Measurements from ENCODE around the gene ZNF154. TPM values are rescaled to one million over a fixed set of nuclear protein-coding genes. Genes with fewer than 3 reads are reported as not detected.

The ZNF154 gene
- total RNA-seq, 1 experiment from 2014 or later: not detected

DNA sequence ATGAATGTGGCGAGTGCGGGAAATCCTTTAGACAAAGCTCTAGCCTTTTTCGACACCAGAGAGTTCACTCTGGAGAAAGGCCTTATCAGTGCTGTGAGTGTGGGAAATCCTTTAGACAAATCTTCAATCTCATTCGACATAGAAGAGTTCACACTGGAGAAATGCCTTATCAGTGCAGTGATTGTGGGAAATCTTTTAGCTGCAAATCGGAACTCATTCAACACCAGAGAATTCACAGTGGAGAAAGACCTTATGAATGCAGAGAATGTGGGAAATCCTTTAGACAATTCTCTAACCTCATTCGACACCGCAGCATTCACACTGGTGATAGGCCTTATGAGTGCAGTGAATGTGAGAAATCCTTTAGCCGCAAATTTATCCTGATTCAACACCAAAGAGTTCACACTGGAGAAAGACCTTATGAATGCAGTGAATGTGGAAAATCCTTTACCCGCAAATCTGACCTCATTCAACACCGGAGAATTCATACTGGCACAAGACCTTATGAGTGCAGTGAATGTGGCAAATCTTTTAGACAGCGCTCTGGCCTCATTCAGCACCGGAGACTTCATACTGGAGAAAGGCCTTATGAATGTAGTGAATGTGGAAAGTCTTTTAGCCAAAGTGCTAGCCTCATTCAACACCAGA, 21.5 kb downstream of the ZNF154 start:
- DNase-seq (ENCODE audit: low read depth): no peak
- in situ Hi-C loops (cut with HindIII; ENCODE audit: low pct_unique_long_range_greater_than_20kb, low sequenced_read_pairs): no loop called here

DNA sequence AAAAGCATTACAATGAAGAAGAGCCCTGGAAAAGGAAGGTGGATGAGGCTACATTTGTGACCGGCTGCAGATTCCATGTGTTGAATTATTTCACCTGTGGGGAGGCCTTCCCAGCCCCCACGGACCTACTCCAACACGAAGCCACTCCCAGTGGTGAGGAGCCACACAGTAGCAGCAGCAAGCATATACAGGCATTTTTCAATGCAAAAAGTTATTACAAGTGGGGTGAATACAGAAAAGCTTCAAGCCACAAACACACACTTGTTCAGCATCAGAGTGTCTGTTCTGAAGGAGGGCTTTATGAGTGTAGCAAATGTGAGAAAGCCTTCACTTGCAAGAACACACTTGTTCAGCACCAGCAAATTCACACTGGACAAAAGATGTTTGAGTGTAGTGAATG, 22.3 kb downstream of the ZNF154 start:
- in situ Hi-C loops (cut with HindIII; ENCODE audit: low pct_unique_long_range_greater_than_20kb, low sequenced_read_pairs): no loop called here

DNA sequence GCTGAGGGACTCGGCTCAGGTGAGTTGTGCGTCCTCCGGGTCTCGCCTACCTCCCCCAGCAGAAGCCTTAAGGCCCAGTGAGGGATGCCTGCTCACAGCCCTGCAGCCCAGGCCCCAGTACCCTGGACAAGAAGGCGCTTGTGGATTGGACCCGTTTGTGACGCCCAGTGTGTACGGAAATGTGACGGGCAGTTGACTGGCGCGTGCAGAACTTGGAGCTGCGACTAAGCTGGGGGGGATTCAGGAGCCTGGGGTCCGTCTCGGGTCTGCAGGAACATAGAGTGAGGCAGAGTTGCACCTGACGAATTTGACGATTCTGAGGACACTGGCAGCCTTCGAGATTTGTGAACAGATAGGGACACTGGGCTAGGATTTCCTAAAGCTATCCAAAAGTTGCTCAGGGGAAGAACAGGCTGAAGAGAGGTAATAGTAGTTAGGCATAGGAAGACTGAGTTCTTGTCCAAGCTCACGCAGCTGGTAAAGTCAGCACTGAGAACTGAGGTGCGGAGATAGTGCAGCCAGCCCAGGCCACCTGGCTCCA, 26.7 kb downstream of the ZNF154 start:
- no peak for DNase-seq (ENCODE audit: low read depth)
- in situ Hi-C loops (cut with HindIII; ENCODE audit: low pct_unique_long_range_greater_than_20kb, low sequenced_read_pairs): no loop called here

More for the DNA sequence above, 22.3 kb downstream of the ZNF154 start:
- no peak for DNase-seq (ENCODE audit: low read depth)

DNA sequence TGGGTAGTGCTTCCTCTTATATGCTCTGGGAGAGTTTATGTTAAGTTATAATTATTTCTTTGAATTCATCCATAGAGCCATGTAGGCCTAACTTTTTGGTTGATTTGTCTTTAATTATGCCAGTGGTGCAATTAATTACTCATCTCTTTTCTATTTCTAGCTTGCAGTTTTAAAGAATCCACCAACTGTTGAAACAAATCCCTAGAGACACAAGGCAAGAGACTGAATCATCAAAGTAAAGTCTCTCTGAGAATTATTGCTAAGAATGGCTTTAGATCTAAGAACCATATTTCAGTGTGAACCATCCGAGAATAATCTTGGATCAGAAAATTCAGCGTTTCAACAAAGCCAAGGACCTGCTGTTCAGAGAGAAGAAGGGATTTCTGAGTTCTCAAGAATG, 33.1 kb downstream of the ZNF154 start:
- DNase-seq (ENCODE audit: low read depth): no peak
- in situ Hi-C loops (cut with HindIII; ENCODE audit: low pct_unique_long_range_greater_than_20kb, low sequenced_read_pairs): no loop called here

DNA sequence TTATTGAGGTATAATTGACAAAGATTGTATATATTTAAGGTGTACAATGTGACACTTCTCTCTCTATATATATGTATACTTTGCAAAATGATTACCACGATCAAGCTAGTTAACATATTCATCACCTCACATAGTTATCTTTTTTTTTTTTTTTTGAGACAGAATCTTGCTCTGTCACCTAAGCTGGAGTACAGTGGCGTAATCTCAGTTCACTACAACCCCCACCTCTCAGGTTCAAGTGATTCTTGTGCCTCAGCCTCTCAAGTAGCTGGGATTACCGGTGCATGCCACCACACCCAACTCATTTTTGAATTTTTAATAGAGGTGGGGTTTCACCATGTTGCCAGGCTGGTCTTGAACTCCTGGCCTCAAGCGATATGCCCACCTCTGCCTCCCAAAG, 36.5 kb downstream of the ZNF154 start:
- in situ Hi-C loops (cut with HindIII; ENCODE audit: low pct_unique_long_range_greater_than_20kb, low sequenced_read_pairs): no loop called here
- DNase-seq (ENCODE audit: low read depth): no peak

DNA sequence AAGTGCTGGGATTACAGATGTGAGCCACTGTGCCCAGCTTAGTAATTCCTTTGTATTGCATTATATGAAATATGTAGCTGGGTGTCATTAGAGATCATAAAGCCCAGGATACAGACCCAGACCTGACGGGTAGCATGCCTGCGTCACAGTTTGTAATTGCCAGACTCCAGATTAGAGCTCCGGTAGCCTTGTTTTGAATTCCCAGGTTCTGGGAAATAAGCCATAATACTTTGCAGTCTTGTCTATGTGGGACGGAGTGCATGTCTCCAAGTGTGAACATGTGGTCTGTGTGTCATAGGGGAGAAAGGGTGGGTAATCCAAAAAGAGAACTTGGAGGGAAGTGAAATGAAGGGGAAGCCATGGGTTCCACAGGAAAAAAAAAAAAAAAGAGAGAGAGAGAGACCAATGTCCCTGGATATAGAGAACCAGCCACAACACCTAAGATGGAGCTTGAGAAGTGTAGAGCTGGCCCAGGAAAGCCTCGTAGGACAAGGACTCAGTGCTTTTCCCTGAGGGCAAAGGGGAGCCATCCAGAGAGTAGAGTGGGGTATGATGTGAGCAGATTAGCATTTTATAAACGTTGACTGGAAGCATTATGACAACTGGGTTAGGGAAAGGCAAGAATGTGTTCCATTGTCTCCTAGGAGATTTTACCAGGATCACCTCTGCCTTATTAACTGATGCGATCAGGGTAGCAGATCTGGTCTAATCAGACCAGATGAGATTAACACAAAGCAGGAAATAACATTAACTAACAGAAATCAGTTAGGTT, 37.7 kb downstream of the ZNF154 start:
- in situ Hi-C loops (cut with HindIII; ENCODE audit: low pct_unique_long_range_greater_than_20kb, low sequenced_read_pairs): no loop called here
- no peak for DNase-seq (ENCODE audit: low read depth)

DNA sequence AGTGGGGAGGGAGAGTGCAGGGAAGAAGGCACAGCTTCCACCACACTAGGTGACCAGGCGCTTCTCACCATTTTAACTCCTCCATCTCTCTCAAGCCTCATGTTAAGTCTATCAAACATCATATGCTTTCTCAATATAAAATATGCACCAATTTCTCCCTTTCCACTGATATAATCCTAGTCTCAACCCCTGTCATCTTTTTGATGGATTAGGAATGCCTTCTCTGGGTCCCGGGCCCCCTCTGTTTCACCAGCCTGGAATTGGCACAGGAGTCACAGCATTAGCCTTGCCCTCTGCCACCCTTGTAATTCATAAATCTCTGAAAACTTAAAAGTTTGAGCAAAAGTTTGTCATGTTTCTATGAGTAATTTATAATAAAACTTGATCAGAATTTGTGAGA, 40.4 kb downstream of the ZNF154 start, which contains the start of gene ZSCAN4:
Gene ZSCAN4 (plus strand): TSS at position 301 of the 400 bp plus-strand sequence. CDS start 7,211 bp downstream, outside the sequence.
- in situ Hi-C loops (cut with HindIII; ENCODE audit: low pct_unique_long_range_greater_than_20kb, low sequenced_read_pairs): no loop called here

DNA sequence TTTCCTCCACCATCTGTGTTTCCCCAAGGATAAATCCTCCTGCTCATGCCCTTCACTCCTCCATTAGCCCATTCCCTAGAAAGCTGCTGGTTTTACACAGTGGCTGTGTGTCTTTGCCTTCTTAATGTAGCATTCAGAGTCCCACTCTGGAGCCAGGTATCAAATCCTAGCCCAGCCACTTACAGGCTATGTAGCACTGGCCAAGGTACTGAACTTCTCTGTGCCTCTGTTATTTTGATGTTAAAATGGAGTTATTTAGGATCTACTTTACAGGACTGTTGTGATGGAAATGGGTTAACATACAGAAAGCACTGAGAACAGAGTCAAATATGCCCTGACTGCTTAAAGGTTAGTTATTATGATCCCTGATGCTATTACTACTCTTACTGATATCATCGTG, 41.8 kb downstream of the ZNF154 start:
- DNase-seq (ENCODE audit: low read depth): no peak
- in situ Hi-C loops (cut with HindIII; ENCODE audit: low pct_unique_long_range_greater_than_20kb, low sequenced_read_pairs): no loop called here

More for the DNA sequence above, 40.4 kb downstream of the ZNF154 start, which contains the start of gene ZSCAN4:
- no peak for DNase-seq (ENCODE audit: low read depth)

DNA sequence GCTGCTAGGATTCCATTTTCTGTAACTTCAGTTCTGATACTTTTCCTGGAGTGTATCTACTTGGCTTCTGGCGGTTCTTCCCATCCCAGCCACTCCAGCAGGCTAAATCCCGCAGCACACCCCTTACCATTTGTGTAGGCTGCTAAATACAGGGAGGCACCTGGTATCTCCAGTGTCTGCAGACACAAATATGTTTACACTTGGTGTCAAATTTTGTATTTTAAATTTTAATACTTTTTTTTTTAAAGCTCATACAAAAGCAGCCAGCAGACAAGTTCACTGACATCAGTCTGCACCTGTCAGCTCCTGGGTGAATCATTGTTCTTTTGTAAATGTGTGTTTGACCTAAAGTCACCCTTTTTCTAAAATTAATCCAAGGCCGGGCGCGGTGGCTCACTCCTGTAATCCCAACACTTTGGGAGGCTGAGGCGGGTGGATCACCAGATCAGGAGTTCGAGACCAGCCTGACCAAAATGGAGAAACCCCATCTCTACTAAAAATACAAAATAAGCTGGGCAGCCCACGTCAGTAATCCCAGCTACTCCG, 43.7 kb downstream of the ZNF154 start:
- no peak for DNase-seq (ENCODE audit: low read depth)
- in situ Hi-C loops (cut with HindIII; ENCODE audit: low pct_unique_long_range_greater_than_20kb, low sequenced_read_pairs): no loop called here

DNA sequence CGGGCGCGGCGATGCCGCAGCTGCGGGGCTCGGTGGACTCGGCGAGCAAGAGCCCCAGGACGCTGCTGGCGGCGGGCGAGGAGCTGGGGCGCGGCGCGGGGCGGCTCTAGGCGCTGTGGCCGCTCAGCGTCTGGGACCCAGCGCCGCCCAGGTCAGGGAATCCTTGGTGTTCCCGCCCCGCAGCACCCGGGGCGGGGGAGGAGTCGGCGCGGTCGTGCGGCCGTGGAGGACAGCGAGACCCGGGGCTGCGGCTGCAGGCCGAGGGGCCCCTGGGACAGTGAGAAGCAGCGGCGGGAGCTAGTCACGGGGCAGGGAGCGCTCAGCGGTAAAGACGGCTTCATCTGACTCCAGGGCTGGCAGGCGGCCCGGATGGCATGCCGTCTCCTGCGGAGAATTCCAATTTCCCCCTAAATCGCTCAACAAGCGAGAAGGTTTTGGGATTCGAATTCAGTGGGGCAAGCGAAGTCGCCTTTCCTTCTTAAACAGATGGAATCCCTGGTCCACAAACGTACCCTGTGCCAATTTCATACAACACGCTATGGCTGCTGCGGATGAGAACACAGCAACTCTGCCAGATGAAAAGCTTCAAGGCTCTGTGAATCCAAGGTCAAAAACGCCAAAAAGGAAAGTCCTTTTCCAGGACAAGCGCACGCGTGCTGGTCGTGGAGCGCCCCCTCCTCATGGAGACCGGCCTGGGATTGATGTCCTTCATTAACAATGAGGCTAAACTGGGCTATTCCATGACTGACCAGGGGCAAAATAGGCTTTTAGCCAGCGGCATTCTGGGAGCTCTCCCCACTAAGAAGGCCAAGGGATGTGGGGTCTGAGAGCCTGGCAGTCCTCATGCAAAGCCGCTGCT, 44.5 kb downstream of the ZNF154 start:
- in situ Hi-C loops (cut with HindIII; ENCODE audit: low pct_unique_long_range_greater_than_20kb, low sequenced_read_pairs): no loop called here
- DNase-seq (ENCODE audit: low read depth): peak; percentile 50

DNA sequence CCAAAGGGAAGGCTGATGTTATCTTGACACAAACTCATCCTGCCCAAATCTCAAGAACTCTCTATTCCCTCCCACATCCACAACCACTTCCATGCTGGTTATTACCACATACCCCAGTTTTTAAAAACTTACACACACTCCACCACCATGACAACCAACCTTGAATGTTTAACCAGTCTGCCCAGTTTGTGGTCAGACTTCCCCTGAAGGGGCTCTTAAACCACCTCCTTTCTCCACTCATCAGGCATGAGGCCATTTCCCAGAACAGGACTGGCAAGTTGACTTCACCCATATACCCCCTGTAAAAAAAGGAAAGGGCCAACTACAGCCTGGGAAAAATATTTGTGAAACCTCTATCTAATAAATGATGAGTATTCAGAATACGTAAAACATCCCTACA, 52.7 kb downstream of the ZNF154 start:
- in situ Hi-C loops (cut with HindIII; ENCODE audit: low pct_unique_long_range_greater_than_20kb, low sequenced_read_pairs): no loop called here

DNA sequence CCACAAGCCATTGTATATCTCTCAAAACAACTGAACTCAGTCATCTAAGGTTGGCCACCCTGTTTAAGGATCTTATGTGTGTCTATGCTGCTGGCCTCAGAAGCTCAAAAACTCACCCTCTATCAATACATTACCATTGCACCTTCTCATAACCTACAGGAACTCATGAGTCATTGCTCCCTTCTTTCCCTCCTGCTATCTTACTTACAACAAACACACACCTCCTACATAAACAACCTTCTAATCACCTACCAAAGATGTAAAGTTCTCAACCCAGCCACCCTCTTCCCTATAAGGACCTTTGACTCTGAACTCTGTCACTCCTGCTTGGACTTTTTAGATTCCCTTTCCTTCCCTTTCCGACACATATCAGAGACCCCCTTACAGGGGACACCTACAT, 53.6 kb downstream of the ZNF154 start:
- in situ Hi-C loops (cut with HindIII; ENCODE audit: low pct_unique_long_range_greater_than_20kb, low sequenced_read_pairs): no loop called here
- DNase-seq (ENCODE audit: low read depth): no peak

More for the DNA sequence above, 52.7 kb downstream of the ZNF154 start:
- DNase-seq (ENCODE audit: low read depth): no peak

DNA sequence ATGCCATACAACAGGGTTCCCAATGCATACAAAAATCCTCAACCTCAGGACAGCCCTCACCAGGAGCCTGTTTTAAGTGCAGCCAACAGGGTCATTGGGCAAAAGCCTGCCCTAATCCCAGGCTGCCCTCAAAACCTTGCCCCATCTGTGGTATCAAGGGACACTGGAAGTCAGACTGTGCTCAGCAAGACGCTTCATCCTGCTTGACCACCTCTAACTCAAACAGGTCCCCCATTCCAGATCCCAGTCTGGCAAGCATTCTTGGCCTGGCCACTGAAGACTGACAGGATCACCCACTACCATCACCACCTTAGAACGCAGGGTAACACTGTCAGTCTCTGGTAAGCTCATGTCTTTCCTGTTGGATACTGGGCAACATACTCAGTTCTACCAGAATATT, 55.3 kb downstream of the ZNF154 start:
- in situ Hi-C loops (cut with HindIII; ENCODE audit: low pct_unique_long_range_greater_than_20kb, low sequenced_read_pairs): no loop called here
- no peak for DNase-seq (ENCODE audit: low read depth)

DNA sequence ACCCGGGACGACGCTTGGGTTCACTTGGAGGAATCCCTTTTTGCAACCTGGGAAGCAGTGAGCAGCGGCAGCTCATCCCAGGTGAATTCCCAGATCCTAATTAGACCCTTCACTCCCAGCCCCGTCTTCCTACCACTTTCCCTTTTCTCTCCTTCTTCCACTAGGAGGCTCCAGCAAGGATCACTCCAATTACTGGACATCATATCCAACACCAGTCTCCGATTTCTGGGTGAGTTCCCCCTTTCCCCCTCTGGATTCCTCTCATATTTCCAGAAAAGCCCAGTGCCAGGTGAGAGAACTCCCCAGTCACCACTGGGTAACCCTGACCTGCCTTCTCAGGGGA, 57.4 kb downstream of the ZNF154 start:
- in situ Hi-C loops (cut with HindIII; ENCODE audit: low pct_unique_long_range_greater_than_20kb, low sequenced_read_pairs): no loop called here
- no peak for DNase-seq (ENCODE audit: low read depth)

DNA sequence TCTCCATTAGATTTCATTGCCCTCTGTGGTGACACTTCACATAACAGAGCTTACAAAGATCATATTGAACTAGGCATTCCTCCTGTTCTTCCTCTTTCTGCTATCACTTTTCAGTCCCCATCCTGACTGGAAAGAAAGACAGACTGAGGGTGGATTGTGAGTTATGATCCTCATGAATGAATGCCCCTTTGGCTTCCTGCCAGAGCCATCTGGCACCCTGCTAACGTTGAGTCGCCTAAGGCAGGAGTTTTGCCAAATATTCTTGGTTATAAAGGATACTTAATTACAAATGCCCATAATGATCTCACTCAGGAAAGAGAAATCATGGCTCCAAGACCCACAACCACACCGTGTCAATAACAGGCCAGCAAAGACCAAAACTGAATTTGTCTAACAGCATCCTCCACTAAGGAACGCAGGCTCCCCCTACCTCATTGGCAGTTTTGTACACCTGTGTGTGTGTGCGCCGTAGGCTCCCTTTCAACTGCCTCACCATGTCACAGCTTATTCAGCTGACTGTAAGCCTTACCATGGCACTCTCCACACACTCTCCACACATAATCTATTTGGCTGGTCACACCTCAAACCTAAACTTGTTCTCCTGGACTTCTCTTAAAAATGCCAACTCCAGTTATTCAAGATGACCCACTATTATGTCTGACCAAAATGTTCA, 60.5 kb downstream of the ZNF154 start:
- in situ Hi-C loops (cut with HindIII; ENCODE audit: low pct_unique_long_range_greater_than_20kb, low sequenced_read_pairs): no loop called here
- no peak for DNase-seq (ENCODE audit: low read depth)

Measured in Caki2 (cell line).